ENCODE results near the gene PACS1. TPM values are rescaled to one million over a fixed set of nuclear protein-coding genes. Genes with fewer than 3 reads are reported as not detected.

The PACS1 gene
- total RNA-seq, 1 experiment from 2014 or later = 33.5 TPM

GRCh38 chr11:66059966-66060680 is 9.9 kb upstream of the PACS1 start:
- Mint-ChIP-seq H3K4me3 (ENCODE audit: unreplicated experiment) (no peak overlapping the region), H3K27ac (ENCODE audit: low read depth, unreplicated experiment) (no peak overlapping the region), H3K27me3 (ENCODE audit: insufficient read depth, unreplicated experiment) (no peaks in the 10 kb centered on the region), H3K4me1 (ENCODE audit: insufficient read depth, unreplicated experiment) (peaks cover 14% of the 10 kb centered on the region), H3K36me3 (ENCODE audit: insufficient read depth, unreplicated experiment) (peaks cover 96% of the 10 kb centered on the region), H3K9me3 (ENCODE audit: unreplicated experiment) (no peaks in the 10 kb centered on the region)
- no peak for DNase-seq (ENCODE audit: unreplicated experiment)
- no TSS peak for BruUV-seq (replicated peaks)
- TF ChIP-seq CTCF (IDR thresholded peaks at IDR 0.05; ENCODE audit: unreplicated experiment) = no peak
- POLR2A ChIA-PET = interaction anchor here (0.5 to 1.8 kb wide), 3 partner anchors 8 to 619 kb away, joined by 4 read pairs; partner anchors contain the start of genes BANF1, EIF1AD and SF3B2
- CTCF ChIA-PET = interaction anchor here (4.4 kb wide), 1 partner anchor 8 kb away, joined by 46 read pairs; no protein-coding TSS in a partner anchor
- intact Hi-C loops (cut with micrococcal nuclease) = loop anchor here (10.0 kb wide), 1 partner anchor 55 kb away; the partner anchor contains the start of genes BANF1 and EIF1AD

DNA sequence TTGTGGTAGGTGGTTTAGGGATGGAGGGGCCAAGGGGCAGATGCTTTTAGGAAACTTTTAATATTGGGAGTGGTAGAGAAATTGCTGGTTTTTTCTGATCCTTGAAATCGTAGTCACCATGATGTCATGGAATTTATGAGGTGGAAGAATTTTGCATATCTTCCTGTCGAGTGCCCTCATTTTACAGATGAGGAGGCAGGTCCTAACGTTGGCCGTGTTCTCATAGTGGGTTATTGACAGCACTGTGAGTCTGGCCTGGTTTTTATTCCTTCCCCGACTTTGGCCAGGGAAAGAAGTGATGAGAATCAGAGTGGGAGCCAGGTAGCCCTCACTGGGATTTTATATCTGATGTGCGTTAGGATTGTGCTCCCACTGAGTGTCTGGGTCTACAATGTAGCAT is 8.8 kb upstream of the PACS1 start:
- Mint-ChIP-seq H3K9me3 (ENCODE audit: unreplicated experiment) (no peaks in the 10 kb centered on the region), H3K27me3 (ENCODE audit: insufficient read depth, unreplicated experiment) (no peaks in the 10 kb centered on the region), H3K4me3 (ENCODE audit: unreplicated experiment) (no peak overlapping the region), H3K4me1 (ENCODE audit: insufficient read depth, unreplicated experiment) (peaks cover 14% of the 10 kb centered on the region), H3K36me3 (ENCODE audit: insufficient read depth, unreplicated experiment) (peaks cover 96% of the 10 kb centered on the region), H3K27ac (ENCODE audit: low read depth, unreplicated experiment) (peak overlapping the region; percentile 32)
- no TSS peak for BruUV-seq (replicated peaks)
- no peak for DNase-seq (ENCODE audit: unreplicated experiment)
- ChIA-PET POLR2A (interaction anchor here (1.8 kb wide), 2 partner anchors 9 kb away, joined by 4 to 11 read pairs; partner anchors contain the start of gene SF3B2), CTCF (interaction anchor here (4.4 kb wide), 1 partner anchor 7 kb away, joined by 46 read pairs; no protein-coding TSS in a partner anchor)
- no peak for TF ChIP-seq CTCF (IDR thresholded peaks at IDR 0.05; ENCODE audit: unreplicated experiment)
- intact Hi-C loops (cut with micrococcal nuclease) = no loop called here

DNA sequence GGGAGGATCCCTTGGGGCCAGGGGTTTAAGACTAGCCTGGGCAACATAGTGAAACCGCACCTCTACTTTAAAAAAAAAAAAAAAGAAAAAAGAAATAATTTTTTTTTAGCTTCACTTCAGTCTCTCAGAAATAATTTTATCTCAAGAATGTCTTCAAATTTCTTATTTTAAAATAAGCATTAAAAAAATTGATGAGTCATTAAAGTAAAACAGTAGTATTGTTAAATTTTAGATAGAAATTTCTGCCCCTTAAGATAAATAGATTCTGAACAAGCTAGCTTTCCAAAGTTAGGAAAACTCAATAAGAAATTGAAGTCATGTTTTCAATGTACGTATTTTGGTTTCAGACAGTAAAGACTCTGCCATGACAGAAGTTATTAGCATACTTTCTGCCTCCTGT is 7.7 kb upstream of the PACS1 start:
- CTCF ChIA-PET = interaction anchor here (0.6 to 1.6 kb wide), 4 partner anchors 18 to 350 kb away, joined by 3 to 5 read pairs (median 3); partner anchors contain the start of gene KAT5
- H3K4me3 Mint-ChIP-seq (ENCODE audit: unreplicated experiment) = no peak overlapping the region
- peaks cover 14% of the 10 kb centered on the region for H3K4me1 Mint-ChIP-seq (ENCODE audit: insufficient read depth, unreplicated experiment)
- BruUV-seq (replicated peaks) = no TSS peak
- DNase-seq (ENCODE audit: unreplicated experiment) = no peak
- H3K27me3 Mint-ChIP-seq (ENCODE audit: insufficient read depth, unreplicated experiment) = no peaks in the 10 kb centered on the region
- TF ChIP-seq CTCF (IDR thresholded peaks at IDR 0.05; ENCODE audit: unreplicated experiment) = no peak
- H3K27ac Mint-ChIP-seq (ENCODE audit: low read depth, unreplicated experiment) = no peak overlapping the region
- peaks cover 96% of the 10 kb centered on the region for H3K36me3 Mint-ChIP-seq (ENCODE audit: insufficient read depth, unreplicated experiment)
- H3K9me3 Mint-ChIP-seq (ENCODE audit: unreplicated experiment) = no peaks in the 10 kb centered on the region
- intact Hi-C loops (cut with micrococcal nuclease) = no loop called here
- POLR2A ChIA-PET = interaction anchor here (1.8 kb wide), 1 partner anchor 10 kb away, joined by 11 read pairs; the partner anchor contains the start of gene SF3B2

DNA sequence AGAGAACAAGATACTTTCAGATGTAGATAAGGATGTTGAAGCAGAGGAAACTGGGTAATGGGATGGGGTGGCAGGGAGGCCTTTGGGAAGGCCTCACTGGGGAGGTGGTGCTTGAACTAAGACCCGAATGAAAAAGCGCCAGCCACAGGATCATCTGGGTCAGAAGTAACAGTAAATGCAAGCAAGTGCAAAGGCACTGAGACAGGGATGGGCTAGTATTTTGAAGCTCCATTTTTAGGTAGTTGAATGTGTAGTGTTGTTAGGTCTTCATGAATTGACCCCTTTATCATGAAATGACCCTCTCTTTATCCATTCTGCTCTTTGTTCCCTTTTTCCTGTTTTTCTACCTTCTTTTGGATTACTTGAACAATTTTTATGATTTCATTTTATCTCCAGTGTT is 6.2 kb upstream of the PACS1 start:
- no TSS peak for BruUV-seq (replicated peaks)
- H3K4me3 Mint-ChIP-seq (ENCODE audit: unreplicated experiment) = no peak overlapping the region
- POLR2A ChIA-PET = interaction anchor here (1.1 kb wide), 1 partner anchor 12 kb away, joined by 7 read pairs; the partner anchor contains the start of gene SF3B2
- H3K27ac Mint-ChIP-seq (ENCODE audit: low read depth, unreplicated experiment) = peak overlapping the region; percentile 54
- DNase-seq (ENCODE audit: unreplicated experiment) = no peak
- peaks cover 25% of the 10 kb centered on the region for H3K4me1 Mint-ChIP-seq (ENCODE audit: insufficient read depth, unreplicated experiment)
- intact Hi-C loops (cut with micrococcal nuclease) = no loop called here
- no peaks in the 10 kb centered on the region for H3K27me3 Mint-ChIP-seq (ENCODE audit: insufficient read depth, unreplicated experiment)
- peaks cover 95% of the 10 kb centered on the region for H3K36me3 Mint-ChIP-seq (ENCODE audit: insufficient read depth, unreplicated experiment)
- CTCF ChIA-PET = interaction anchor here (1.2 kb wide), 1 partner anchor 11 kb away, joined by 4 read pairs; no protein-coding TSS in a partner anchor
- no peaks in the 10 kb centered on the region for H3K9me3 Mint-ChIP-seq (ENCODE audit: unreplicated experiment)
- TF ChIP-seq CTCF (IDR thresholded peaks at IDR 0.05; ENCODE audit: unreplicated experiment) = no peak

Data from MCF 10A (cell line).